HG03575 (cell line): ENCODE measurements around the gene ERICH2.
"Not testable (repeated sequence)": the region's sequence is repeated elsewhere in the genome, so short reads cannot be mapped to it uniquely, and the experiment has no call there.

Source experiments
- ATAC-seq: cut with Tn5 transposase; IDR thresholded peaks from one replicate; pipeline ENCODE4 v1.9.1; 2021; ENCODE audit not compliant: unreplicated experiment, insufficient number of reproducible peaks, low FRiP score; ENCODE audit errors: extremely low read depth

Gene ERICH2

DNA sequence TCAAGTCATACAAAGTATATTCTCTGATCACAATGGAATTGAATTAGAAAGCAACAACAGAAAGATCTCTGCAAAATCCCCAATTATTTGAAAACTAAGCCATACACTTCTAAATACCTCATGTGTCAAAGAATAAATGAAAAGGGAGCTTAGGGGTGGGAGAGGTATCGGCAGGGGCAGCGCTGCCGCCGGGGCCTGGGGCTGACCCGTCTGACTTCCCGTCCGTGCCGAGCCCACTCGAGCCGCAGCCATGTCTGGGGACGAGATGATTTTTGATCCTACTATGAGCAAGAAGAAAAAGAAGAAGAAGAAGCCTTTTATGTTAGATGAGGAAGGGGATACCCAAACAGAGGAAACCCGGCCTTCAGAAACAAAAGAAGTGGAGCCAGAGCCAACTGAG is 18.6 kb upstream of the ERICH2 start:
- not testable (repeated sequence) for ATAC-seq

DNA sequence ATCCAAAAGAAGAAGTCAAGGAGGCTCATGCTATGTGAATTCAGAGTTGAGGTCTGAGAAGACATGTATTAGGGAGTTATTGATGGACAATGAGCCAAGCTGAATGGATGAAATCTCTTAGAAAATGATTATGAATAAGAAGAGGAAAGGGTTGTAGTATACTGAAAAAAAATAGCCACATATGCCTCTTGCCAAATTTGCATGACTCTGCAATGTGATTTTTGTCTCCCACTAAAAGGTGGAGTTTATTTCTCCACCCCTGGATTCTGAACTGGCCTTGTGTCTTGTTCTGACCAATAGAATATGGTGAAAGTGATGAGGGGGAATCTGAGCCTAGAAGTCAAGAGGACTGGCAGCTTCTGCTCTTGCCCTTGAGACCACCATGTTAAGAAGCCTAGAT is 8.6 kb upstream of the ERICH2 start:
- no peak for ATAC-seq

DNA sequence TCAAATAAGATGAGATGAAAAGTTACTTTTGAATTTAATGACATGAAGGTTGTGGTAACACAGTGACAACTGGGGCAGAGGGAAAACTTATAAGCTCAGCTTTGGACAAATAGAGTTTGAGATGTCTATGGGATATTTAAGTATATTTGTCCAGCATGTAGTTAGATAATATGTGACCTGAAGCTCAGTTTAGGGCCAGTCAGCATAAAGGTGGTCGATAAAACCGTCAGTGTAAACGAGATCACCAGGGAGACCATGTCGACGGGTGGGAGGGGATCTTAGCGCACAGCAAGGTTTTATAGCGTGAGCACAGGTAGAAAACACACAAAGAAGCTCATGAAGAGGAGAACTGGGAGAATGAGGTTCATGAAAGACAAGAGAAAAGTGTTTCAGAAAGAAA is 7.4 kb upstream of the ERICH2 start:
- no peak for ATAC-seq

DNA sequence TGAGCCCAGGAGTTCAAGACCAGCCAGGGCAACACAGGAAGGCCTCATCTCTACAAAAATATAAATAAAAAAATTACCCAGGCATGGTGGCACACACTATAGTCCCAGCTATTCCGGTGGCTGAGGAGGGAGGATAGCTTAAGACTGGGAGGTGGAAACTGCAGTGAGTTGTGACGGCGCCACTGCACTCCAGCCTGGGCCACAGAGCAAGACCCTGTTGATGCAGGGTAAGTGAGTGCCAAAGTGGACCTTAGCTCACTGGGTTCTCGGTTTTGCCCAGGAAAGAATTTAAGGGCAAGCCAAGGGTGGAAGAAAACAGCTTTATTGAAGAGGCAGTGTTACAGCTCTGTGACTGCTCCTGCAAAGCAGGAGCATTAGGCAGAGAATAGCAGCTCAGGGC is 6.9 kb upstream of the ERICH2 start:
- no peak for ATAC-seq

DNA sequence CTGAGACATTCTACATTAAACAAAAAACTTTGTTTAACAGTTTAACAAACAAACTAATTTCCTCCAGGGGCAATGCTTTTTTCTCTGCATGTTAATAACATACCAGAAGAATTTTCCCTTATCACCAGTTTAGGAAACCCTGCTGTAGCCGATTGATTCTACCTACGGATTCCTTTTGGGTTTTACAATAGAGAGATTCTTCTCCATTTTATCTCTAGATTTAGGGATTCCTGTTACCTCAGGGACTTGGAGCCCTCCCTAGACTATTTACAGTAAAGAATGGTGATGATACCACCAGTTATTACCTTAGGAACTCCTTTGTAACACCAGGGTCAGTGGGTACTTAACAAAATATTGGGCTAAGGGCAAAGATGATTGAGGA is 5.3 kb upstream of the ERICH2 start:
- ATAC-seq = no peak

DNA sequence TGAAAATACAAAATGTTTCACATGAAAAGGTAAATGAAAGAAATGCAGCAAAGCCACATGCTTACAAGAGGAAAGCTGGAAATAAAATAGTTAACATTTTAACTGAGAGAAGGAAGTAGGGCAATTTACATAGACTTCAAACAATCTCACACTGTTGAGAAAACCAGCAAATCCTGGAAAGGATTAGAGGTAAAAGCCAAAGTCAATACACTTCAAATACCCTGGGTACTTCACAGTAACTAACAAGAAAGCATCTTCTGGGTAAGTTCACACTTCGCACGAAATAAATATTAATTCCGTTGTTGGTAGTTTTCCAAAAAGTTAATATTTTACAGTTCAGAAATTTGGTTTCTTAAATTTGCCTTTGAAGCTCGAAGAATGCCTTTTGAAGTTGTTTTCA is 3.5 kb upstream of the ERICH2 start:
- no peak for ATAC-seq

- ATAC-seq = no peak
These were observed 635 bp downstream of the ERICH2 start for GRCh38 chr2:170770606-170771420.

- ATAC-seq = no peak
These were observed 1.3 kb downstream of the ERICH2 start for GRCh38 chr2:170771421-170771937.

DNA sequence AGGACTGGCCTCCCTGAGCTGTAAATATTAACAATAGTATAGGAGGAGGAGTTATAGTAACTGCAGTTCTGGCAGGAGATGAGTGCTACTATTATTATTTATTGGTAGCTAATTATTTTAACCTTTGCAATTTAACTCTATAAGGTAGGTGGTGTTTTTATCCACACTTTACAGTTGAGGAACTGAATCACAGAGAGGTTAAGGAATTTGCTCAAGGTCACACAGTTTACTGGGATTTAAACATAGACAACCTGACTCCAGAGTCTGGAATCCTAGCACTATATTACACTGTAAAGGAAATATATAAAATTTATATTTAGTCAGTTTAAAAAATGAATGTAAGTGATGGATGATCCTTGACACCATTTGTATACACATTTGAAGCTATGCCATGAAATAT is 2.1 kb downstream of the ERICH2 start:
- ATAC-seq = no peak

DNA sequence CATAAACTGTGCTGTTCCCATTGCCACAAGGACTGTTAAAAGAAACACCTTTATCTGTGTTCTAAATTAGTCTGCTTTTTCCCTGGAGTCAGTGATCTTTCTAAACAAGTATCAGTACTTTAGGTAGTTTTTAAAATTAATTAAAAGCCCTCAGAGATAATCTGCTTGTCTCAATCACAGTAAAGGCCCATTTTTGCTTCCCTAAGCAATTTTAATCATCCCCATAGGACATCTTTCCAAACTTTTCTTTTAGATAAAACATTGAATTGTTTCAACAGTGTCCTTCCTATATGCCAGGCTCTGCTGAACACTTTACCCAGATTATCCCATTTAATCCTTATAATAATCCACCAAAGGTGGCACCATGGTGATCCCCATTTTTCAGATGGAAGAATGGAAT is 3.9 kb downstream of the ERICH2 start:
- ATAC-seq = no peak

GRCh38 chr2:170778900-170779299 is 8.7 kb downstream of the ERICH2 start:
- ATAC-seq = no peak

GRCh38 chr2:170779304-170779703 is 9.1 kb downstream of the ERICH2 start:
- no peak for ATAC-seq

- no peak for ATAC-seq
These were observed 12.5 kb downstream of the ERICH2 start for GRCh38 chr2:170782673-170783072.

- ATAC-seq = no peak
These were observed 13.4 kb downstream of the ERICH2 start for GRCh38 chr2:170783549-170783948.

- ATAC-seq = no peak
These were observed 28.8 kb downstream of the ERICH2 start for GRCh38 chr2:170798996-170799395.

DNA sequence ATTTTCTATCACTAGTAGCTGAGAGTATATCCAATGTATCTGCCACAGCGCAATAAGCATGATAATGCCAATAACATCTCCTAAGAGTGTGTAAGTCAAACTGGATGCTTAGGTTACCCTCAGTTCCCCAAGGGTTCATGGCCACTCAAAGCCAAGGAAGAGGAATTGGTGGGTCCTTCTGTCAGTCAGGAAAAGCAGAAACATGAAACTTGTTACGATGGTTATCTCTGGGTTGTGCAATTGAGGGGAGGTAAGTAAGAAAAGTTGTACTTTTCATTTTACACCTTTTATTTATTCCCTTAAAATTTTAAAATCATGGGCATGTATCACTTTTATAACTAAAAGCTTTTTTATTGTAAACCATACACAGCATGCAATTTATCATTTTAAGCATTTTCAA is 36.4 kb downstream of the ERICH2 start:
- no peak for ATAC-seq

- ATAC-seq = no peak
These were observed 42.8 kb downstream of the ERICH2 start for GRCh38 chr2:170812710-170813600.

GRCh38 chr2:170813611-170814532 is 43.7 kb downstream of the ERICH2 start:
- ATAC-seq = no peak
